ENCODE results near the gene BRF1.

GRCh38 chr14:105241641-105242040 lies 59.2 kb downstream of the BRF1 start:
- TF ChIP-seq EZH2 (IDR thresholded peaks at IDR 0.05) = no peak
- no peak for TF ChIP-seq POLR2AphosphoS5 (IDR thresholded peaks at IDR 0.05; ENCODE audit: borderline replicate concordance, low read depth, low read length)
- TF ChIP-seq FOXP2 (optimal IDR thresholded peaks at IDR 0.05; ENCODE audit: control extremely low read depth, extremely low read length, insufficient read depth) = no peak

Data from SK-N-MC (cell line).